GM12878 (cell line): Measurements from ENCODE around the gene B3GNT3. TPM values are rescaled to one million over a fixed set of nuclear protein-coding genes. Genes with fewer than 3 reads are reported as not detected.

ENCODE experiments used
- ATAC-seq: fragments of 200-7000 bp; cut with Tn5 transposase; 3 replicates; pipeline ENCODE4 v1.9.1; 2020; ENCODE audit warnings: mild to moderate bottlenecking, moderate library complexity
- BruUV-seq: library from RNA; stranded (reverse); fragments of 400-500 nt; replicated peaks from 2 replicates; lab custom pipeline; 2021; lab: Mats Ljungman, UMichigan
- CTCF ChIA-PET: fragments of 300-600 bp; sonication (Branson Sonifier 250); formaldehyde crosslinking; extraction: SDS; loops from one replicate; lab custom pipeline; 2021; ENCODE audit warnings: inconsistent platforms; lab: Yijun Ruan, JAX
- POLR2A ChIA-PET: fragments of 350-600 bp; formaldehyde crosslinking; extraction: SDS; loops from one replicate; lab custom pipeline; 2021; ENCODE audit warnings: inconsistent platforms; lab: Charles Lee
- RAD21 ChIA-PET: fragments of 300-600 bp; sonication (Branson Sonifier 250); formaldehyde crosslinking; loops from one replicate; lab custom pipeline; 2023; ENCODE audit warnings: antibody characterized with exemption; ENCODE audit not compliant: unreplicated experiment; lab: Charles Lee
- SMC1A ChIA-PET: fragments of 300-600 bp; sonication (Branson Sonifier 250); formaldehyde crosslinking; loops from one replicate; lab custom pipeline; 2023; ENCODE audit not compliant: unreplicated experiment, uncharacterized antibody; lab: Charles Lee
- DNase-seq: peaks from one replicate; pipeline ENCODE4 v3.0.0-alpha.2; 2011; ENCODE audit warnings: low read depth, low spot score
- FAIRE-seq: peaks from 3 replicates; lab custom pipeline; 2011; peaks lifted over from hg19 to GRCh38; lab: Jason Lieb, UNC
- H2AFZ ChIP-seq: 2 replicates; pipeline ENCODE4 v1.6.0; 2011; ENCODE audit warnings: low read depth, low read length, control low read depth; ENCODE audit not compliant: control insufficient read depth
- H3K27ac ChIP-seq: 2 replicates; pipeline ENCODE4 v1.5.1; 2011; ENCODE audit warnings: control low read depth; ENCODE audit not compliant: control insufficient read depth, insufficient read depth
- H3K27me3 ChIP-seq, 2 experiments: replicated peaks in 1 of 2; 2 replicates each; pipeline versions ENCODE4 v1.6.0 to v1.6.1; 2011; ENCODE audit warnings: low read length in 1 of 2; ENCODE audit not compliant: control insufficient read depth in 2 of 2, insufficient read depth in 2 of 2
- H3K36me3 ChIP-seq, 2 experiments: 2 replicates each; pipeline ENCODE4 v1.5.1; 2011; ENCODE audit warnings: low read length in 1 of 2; ENCODE audit not compliant: control insufficient read depth in 2 of 2, insufficient read depth in 2 of 2
- H3K4me1 ChIP-seq: 2 replicates; pipeline ENCODE4 v1.6.1; 2011; ENCODE audit warnings: mild to moderate bottlenecking, low read length, moderate library complexity, mixed read lengths; ENCODE audit not compliant: control insufficient read depth, insufficient read depth
- H3K4me2 ChIP-seq: 2 replicates; pipeline ENCODE4 v1.6.0; 2011; ENCODE audit warnings: control low read depth; ENCODE audit not compliant: control insufficient read depth, insufficient read depth
- H3K4me3 ChIP-seq: fragments of 200-600 bp; sonication (generic); 2 replicates; pipeline ENCODE4 v1.5.1; 2016
- H3K79me2 ChIP-seq: 2 replicates; pipeline ENCODE4 v1.6.0; 2011; ENCODE audit warnings: low read length; ENCODE audit not compliant: control insufficient read depth, insufficient read depth
- H3K9ac ChIP-seq: 2 replicates; pipeline ENCODE4 v1.8.0; 2011; ENCODE audit warnings: low read length, control low read depth, mixed read lengths; ENCODE audit not compliant: control insufficient read depth, insufficient read depth
- H3K9me3 ChIP-seq: replicated peaks from 3 replicates; pipeline ENCODE4 v1.5.1; 2011; ENCODE audit warnings: mild to moderate bottlenecking, low read length; ENCODE audit not compliant: control insufficient read depth, insufficient read depth
- H4K20me1 ChIP-seq: 2 replicates; pipeline ENCODE4 v1.6.0; 2011; ENCODE audit not compliant: control insufficient read depth, insufficient read depth
- CREB1 ChIP-seq: IDR thresholded peaks from 2 replicates; pipeline ENCODE4 v1.6.1; 2012; ENCODE audit warnings: low read depth, mild to moderate bottlenecking, inconsistent platforms
- EGR1 ChIP-seq, 2 experiments: IDR thresholded peaks; 1 replicate in 1 of 2; 2 replicates in 1 of 2; pipeline ENCODE4 v1.6.1; 2011 to 2012; ENCODE audit warnings: low read depth in 2 of 2, low read length in 2 of 2, borderline replicate concordance in 1 of 2, mild to moderate bottlenecking in 1 of 2, moderate library complexity in 1 of 2
- ELK1 ChIP-seq: IDR thresholded peaks from 2 replicates; pipeline ENCODE4 v1.6.1; 2012; ENCODE audit warnings: low read depth, low read length, improper control_type of control experiment
- HDAC2 ChIP-seq: fragments of 200-600 bp; sonication (generic); IDR thresholded peaks from 2 replicates; pipeline ENCODE4 v1.6.1; 2017
- IKZF1 ChIP-seq: fragments of 450-650 bp; conservative IDR thresholded peaks from 2 replicates; pipeline ENCODE4 v1.6.1; 2017; ENCODE audit warnings: antibody characterized with exemption, mild to moderate bottlenecking
- JUNB ChIP-seq: IDR thresholded peaks from 2 replicates; pipeline ENCODE4 v1.6.1; 2016; ENCODE audit warnings: antibody characterized with exemption, mild to moderate bottlenecking
- NFYA ChIP-seq: IDR thresholded peaks from 2 replicates; pipeline ENCODE4 v1.6.1; 2011; ENCODE audit warnings: low read depth, mild to moderate bottlenecking, low read length, improper control_type of control experiment, borderline replicate concordance
- NFYB ChIP-seq: IDR thresholded peaks from 2 replicates; pipeline ENCODE4 v1.6.1; 2011; ENCODE audit warnings: low read depth, mild to moderate bottlenecking, low read length, improper control_type of control experiment, moderate library complexity; ENCODE audit not compliant: insufficient read depth
- NKRF ChIP-seq: fragments of 450-650 bp; conservative IDR thresholded peaks from 2 replicates; pipeline ENCODE4 v1.6.1; 2017; ENCODE audit warnings: mild to moderate bottlenecking, moderate library complexity
- PKNOX1 ChIP-seq: fragments of 450-650 bp; IDR thresholded peaks from 2 replicates; pipeline ENCODE4 v1.6.1; 2016; ENCODE audit warnings: mild to moderate bottlenecking
- POLR2A ChIP-seq: IDR thresholded peaks from 2 replicates; pipeline ENCODE4 v1.6.1; 2011; ENCODE audit warnings: low read depth, mild to moderate bottlenecking, low read length
- SKIL ChIP-seq: fragments of 450-650 bp; IDR thresholded peaks from 2 replicates; pipeline ENCODE4 v1.6.1; 2017; ENCODE audit warnings: mild to moderate bottlenecking, low read depth, inconsistent platforms; ENCODE audit not compliant: poor library complexity, severe bottlenecking
- SUPT20H ChIP-seq: IDR thresholded peaks from 2 replicates; pipeline ENCODE4 v1.6.1; 2011; ENCODE audit warnings: low read depth, mild to moderate bottlenecking, low read length, moderate library complexity, borderline replicate concordance; ENCODE audit not compliant: control insufficient read depth
- TAF1 ChIP-seq: IDR thresholded peaks from 2 replicates; pipeline ENCODE4 v1.6.1; 2011; ENCODE audit warnings: mild to moderate bottlenecking, low read depth, low read length, borderline replicate concordance
- TARDBP ChIP-seq: IDR thresholded peaks from 2 replicates; pipeline ENCODE4 v1.6.1; 2016; ENCODE audit warnings: borderline replicate concordance
- YBX1 ChIP-seq: fragments of 450-650 bp; IDR thresholded peaks from 2 replicates; pipeline ENCODE4 v1.6.1; 2016; ENCODE audit warnings: antibody characterized with exemption
- ZBTB33 ChIP-seq: fragments of 450-650 bp; IDR thresholded peaks from 2 replicates; pipeline ENCODE4 v1.6.1; 2017; ENCODE audit warnings: mild to moderate bottlenecking
- WGBS: methylation state at CpG from one replicate; pipeline ENCODE4 v1.1.6; 2016; ENCODE audit warnings: low lambda C conversion rate; ENCODE audit not compliant: insufficient replicate concordance, insufficient coverage; ENCODE audit errors: missing lambda C conversion rate; 5-methylcytosine and 5-hydroxymethylcytosine counted together
- in situ Hi-C: fragments of 300-500 bp; cut with MboI; formaldehyde crosslinking; loops from 9 replicates; pipeline ENCODE4 v1.14.3; 2018; ENCODE audit warnings: mixed read lengths
- intact Hi-C: fragments of 100-400 bp; cut with micrococcal nuclease; formaldehyde crosslinking; loops from one replicate; pipeline ENCODE4 v1.14.2; 2022; ENCODE audit not compliant: unreplicated experiment
- polyA plus RNA-seq, 11 experiments: library from polyadenylated mRNA; depleted of rRNA in 4 of 11; unstranded in 6 of 11; stranded (reverse) in 5 of 11; fragments of >200 nt; fragmentation: Nextera tagmentation in 4 of 11; fragmentation: Illumina TruSeq in 1 of 11; extraction: Ambion mirVana in 4 of 11; extraction: Trizol in 1 of 11; gene quantifications; 1 replicate in 1 of 11; 2 replicates in 10 of 11; pipeline versions ENCODE4 v1.2.1 to v1.2.3, GENCODE V29; 2011 to 2016; ENCODE audit warnings: inconsistent platforms in 2 of 11, missing spikeins in 2 of 11, low read depth in 1 of 11
- total RNA-seq, 4 experiments: library from RNA; depleted of rRNA in 3 of 4; stranded (reverse); fragments of >200 nt in 3 of 4; fragmentation: Illumina TruSeq in 1 of 4; extraction: Trizol in 1 of 4; gene quantifications; 2 replicates each; pipeline versions ENCODE4 v1.2.1 to v1.2.3, GENCODE V29; 2013 to 2021

Gene B3GNT3
- total and polyA plus RNA-seq, 10 of the 15 experiments (the other 5 are each of a cell fraction or from before 2014, with no cell fraction given): not detected

- Histone ChIP-seq H3K27ac (no peak overlapping the region), H3K4me1 (peaks cover 11% of the 10 kb centered on the region), H3K4me3 (no peak overlapping the region), H3K9ac (no peak overlapping the region), H2AFZ (no peak overlapping the region), H3K4me2 (no peak overlapping the region), H3K9me3 (no peaks in the 10 kb centered on the region; the same call in 2 of the 3 replicates), H3K36me3 (peaks cover 9 to 18% of the 10 kb centered on the region in 2 experiments), H4K20me1 (no peaks in the 10 kb centered on the region), H3K27me3 (no peaks in the 10 kb centered on the region), H3K79me2 (peaks cover 19% of the 10 kb centered on the region)
- intact Hi-C loops: no loop called here
- BruUV-seq: no TSS peak
- in situ Hi-C loops: no loop called here
- RAD21 ChIA-PET: no interaction called here
- WGBS: 93% methylated on average over 29 of the region's 30 CpGs
- ATAC-seq (no peak), DNase-seq (no peak), FAIRE-seq (no peak)
- POLR2A ChIA-PET: no interaction called here
- CTCF ChIA-PET: no interaction called here
- SMC1A ChIA-PET: no interaction called here
- TF ChIP-seq CREB1 (no peak), NKRF (no peak), EGR1 (IDR thresholded peaks at IDR 0.05; ENCODE audit: borderline replicate concordance in 1 of 2, low read depth in 2 of 2, low read length in 2 of 2) (no peak), SUPT20H (no peak), SKIL (no peak), JUNB (no peak), PKNOX1 (no peak), NFYB (no peak), POLR2A (no peak), TARDBP (no peak), NFYA (no peak), HDAC2 (no peak), IKZF1 (no peak), ZBTB33 (no peak), YBX1 (no peak), TAF1 (no peak), ELK1 (no peak)
Measured at GRCh38 chr19:17841371-17841809, 46.5 kb downstream of the B3GNT3 start.
